Fibroblast of lung (primary cell): ENCODE measurements around the gene CFAP65. TPM values are rescaled to one million over a fixed set of nuclear protein-coding genes. Genes with fewer than 3 reads are reported as not detected.
A peak's percentile ranks its signal among the peaks of the same experiment; 100 is the strongest.

Experiments
- DNase-seq, 2 donors: peaks; one replicate each; pipeline versions ENCODE4 v3.0.0 to v3.0.0-alpha.2; 2010; ENCODE audit warnings: low read depth in 2 of 2
- H2AFZ ChIP-seq: 2 replicates; pipeline ENCODE4 v1.5.1; 2012; ENCODE audit warnings: low read length, control low read depth, inconsistent platforms
- H3K27ac ChIP-seq: 2 replicates; pipeline ENCODE4 v1.5.1; 2011; ENCODE audit warnings: low read length, control low read depth; ENCODE audit not compliant: insufficient read depth
- H3K27me3 ChIP-seq: 2 replicates; pipeline ENCODE4 v1.5.1; 2011; ENCODE audit warnings: mild to moderate bottlenecking, low read length; ENCODE audit not compliant: control insufficient read depth, insufficient read depth
- H3K36me3 ChIP-seq: 2 replicates; pipeline ENCODE4 v1.5.1; 2011; ENCODE audit warnings: low read length; ENCODE audit not compliant: control insufficient read depth, insufficient read depth
- H3K4me1 ChIP-seq: 2 replicates; pipeline ENCODE4 v1.5.1; 2011; ENCODE audit warnings: low read length; ENCODE audit not compliant: control insufficient read depth, insufficient read depth; ENCODE audit errors: extremely low read depth
- H3K4me2 ChIP-seq: 2 replicates; pipeline ENCODE4 v1.5.1; 2011; ENCODE audit warnings: low read length, control low read depth; ENCODE audit not compliant: insufficient read depth; ENCODE audit errors: extremely low read depth
- H3K4me3 ChIP-seq, 4 experiments: fragments of 200-600 bp in 1 of 4; sonication (generic) in 1 of 4; replicated peaks in 1 of 4; 2 replicates each; pipeline ENCODE4 v1.5.1; 2011 to 2016; ENCODE audit warnings: low read length in 4 of 4, low read depth in 3 of 4, mild to moderate bottlenecking in 3 of 4, control low read depth in 2 of 4, inconsistent platforms in 1 of 4, mixed read lengths in 1 of 4; ENCODE audit not compliant: insufficient read depth in 1 of 4; ENCODE audit errors: control extremely low read depth in 1 of 4
- H3K79me2 ChIP-seq: 2 replicates; pipeline ENCODE4 v1.5.1; 2012; ENCODE audit warnings: mild to moderate bottlenecking, low read length, inconsistent platforms; ENCODE audit not compliant: control insufficient read depth, insufficient read depth
- H3K9ac ChIP-seq: 2 replicates; pipeline ENCODE4 v1.5.1; 2011; ENCODE audit warnings: mild to moderate bottlenecking, low read length, control low read depth; ENCODE audit not compliant: insufficient read depth
- H3K9me3 ChIP-seq: 2 replicates; pipeline ENCODE4 v1.5.1; 2012; ENCODE audit warnings: low read depth, low read length; ENCODE audit not compliant: control insufficient read depth, insufficient read depth
- H4K20me1 ChIP-seq: 2 replicates; pipeline ENCODE4 v1.5.1; 2011; ENCODE audit warnings: low read length; ENCODE audit not compliant: control insufficient read depth, insufficient read depth; ENCODE audit errors: extremely low read depth
- EZH2 ChIP-seq: IDR thresholded peaks from 2 replicates; pipeline ENCODE4 v1.5.1; 2012; ENCODE audit warnings: low read length, control low read depth, mild to moderate bottlenecking; ENCODE audit errors: missing control alignments
- polyA plus RNA-seq, 2 donors: library from polyadenylated mRNA; depleted of rRNA in 1 of 2; stranded (reverse) in 1 of 2; unstranded in 1 of 2; fragments of >200 nt; gene quantifications; 2 replicates each; pipeline ENCODE4 v1.2.1, GENCODE V29; 2011 to 2012; ENCODE audit warnings: missing spikeins in 1 of 2
- total RNA-seq: library from RNA; depleted of rRNA; stranded (reverse); fragments of >200 nt; gene quantifications from 2 replicates; pipeline ENCODE4 v1.2.1, GENCODE V29; 2014
- TF ChIP-seq, protein P1 (sequence below), 2 donors: IDR thresholded peaks in 1 of 2; conservative IDR thresholded peaks in 1 of 2; 1 replicate in 1 of 2; 2 replicates in 1 of 2; pipeline ENCODE4 v1.5.1; 2011 to 2012; ENCODE audit warnings: low read length in 2 of 2, control low read depth in 1 of 2, inconsistent platforms in 1 of 2, low read depth in 1 of 2, mild to moderate bottlenecking in 1 of 2

Gene CFAP65
- total and polyA plus RNA-seq, 2 donors (not counting 1 experiment from before 2014, with no cell fraction given), result not detected

GRCh38 chr2:218980735-218981389 is 60.5 kb downstream of the CFAP65 start:
- H4K20me1 ChIP-seq, result no peaks in the 10 kb centered on the region
- H3K9ac ChIP-seq, result no peak overlapping the region
- no peaks in the 10 kb centered on the region for H3K9me3 ChIP-seq
- H3K4me2 ChIP-seq, result no peak overlapping the region
- no peaks in the 10 kb centered on the region for H3K4me1 ChIP-seq
- H3K79me2 ChIP-seq, result no peaks in the 10 kb centered on the region
- H2AFZ ChIP-seq, result no peak overlapping the region
- TF ChIP-seq, protein P1, sequence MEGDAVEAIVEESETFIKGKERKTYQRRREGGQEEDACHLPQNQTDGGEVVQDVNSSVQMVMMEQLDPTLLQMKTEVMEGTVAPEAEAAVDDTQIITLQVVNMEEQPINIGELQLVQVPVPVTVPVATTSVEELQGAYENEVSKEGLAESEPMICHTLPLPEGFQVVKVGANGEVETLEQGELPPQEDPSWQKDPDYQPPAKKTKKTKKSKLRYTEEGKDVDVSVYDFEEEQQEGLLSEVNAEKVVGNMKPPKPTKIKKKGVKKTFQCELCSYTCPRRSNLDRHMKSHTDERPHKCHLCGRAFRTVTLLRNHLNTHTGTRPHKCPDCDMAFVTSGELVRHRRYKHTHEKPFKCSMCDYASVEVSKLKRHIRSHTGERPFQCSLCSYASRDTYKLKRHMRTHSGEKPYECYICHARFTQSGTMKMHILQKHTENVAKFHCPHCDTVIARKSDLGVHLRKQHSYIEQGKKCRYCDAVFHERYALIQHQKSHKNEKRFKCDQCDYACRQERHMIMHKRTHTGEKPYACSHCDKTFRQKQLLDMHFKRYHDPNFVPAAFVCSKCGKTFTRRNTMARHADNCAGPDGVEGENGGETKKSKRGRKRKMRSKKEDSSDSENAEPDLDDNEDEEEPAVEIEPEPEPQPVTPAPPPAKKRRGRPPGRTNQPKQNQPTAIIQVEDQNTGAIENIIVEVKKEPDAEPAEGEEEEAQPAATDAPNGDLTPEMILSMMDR (conservative IDR thresholded peaks at IDR 0.05 in 1 of 2, IDR thresholded peaks at IDR 0.05 in 1 of 2; ENCODE audit: low read depth in 1 of 2, low read length in 2 of 2), result no peak
- TF ChIP-seq EZH2, result peak; percentile 95
- no peaks in the 10 kb centered on the region for H3K36me3 ChIP-seq
- H3K27ac ChIP-seq, result no peak overlapping the region
- no peak for DNase-seq
- no peak overlapping the region for H3K4me3 ChIP-seq
- H3K27me3 ChIP-seq, result peaks cover 48% of the 10 kb centered on the region

GRCh38 chr2:218979846-218980734 is 61.2 kb downstream of the CFAP65 start:
- H3K4me1 ChIP-seq, result no peaks in the 10 kb centered on the region
- TF ChIP-seq, protein P1 (conservative IDR thresholded peaks at IDR 0.05 in 1 of 2, IDR thresholded peaks at IDR 0.05 in 1 of 2; ENCODE audit: low read depth in 1 of 2, low read length in 2 of 2), result peak; percentile 73 to 78
- TF ChIP-seq EZH2, result no peak

GRCh38 chr2:218975060-218975777 is 66.1 kb downstream of the CFAP65 start:
- peaks cover 8% of the 10 kb centered on the region for H3K27me3 ChIP-seq
- no peak for DNase-seq
- no peaks in the 10 kb centered on the region for H4K20me1 ChIP-seq
- H3K36me3 ChIP-seq, result no peaks in the 10 kb centered on the region
- TF ChIP-seq, protein P1 (conservative IDR thresholded peaks at IDR 0.05 in 1 of 2, IDR thresholded peaks at IDR 0.05 in 1 of 2; ENCODE audit: low read depth in 1 of 2, low read length in 2 of 2), result no peak
- TF ChIP-seq EZH2, result no peak
- no peak overlapping the region for H3K4me3 ChIP-seq
- H3K9me3 ChIP-seq, result no peaks in the 10 kb centered on the region
- H3K9ac ChIP-seq, result no peak overlapping the region
- no peak overlapping the region for H2AFZ ChIP-seq
- no peak overlapping the region for H3K4me2 ChIP-seq
- no peak overlapping the region for H3K27ac ChIP-seq
- H3K79me2 ChIP-seq, result no peaks in the 10 kb centered on the region
- no peaks in the 10 kb centered on the region for H3K4me1 ChIP-seq

More at GRCh38 chr2:218979846-218980734, 61.2 kb downstream of the CFAP65 start:
- peak overlapping the region in 3 of 4 experiments; percentile 10 to 26 (median 25) for H3K4me3 ChIP-seq
- no peaks in the 10 kb centered on the region for H4K20me1 ChIP-seq
- H3K36me3 ChIP-seq, result no peaks in the 10 kb centered on the region
- DNase-seq, result peak; percentile 66 to 71
- peak overlapping the region; percentile 84 for H2AFZ ChIP-seq
- peak overlapping the region; percentile 88 for H3K4me2 ChIP-seq
- peaks cover 45% of the 10 kb centered on the region for H3K27me3 ChIP-seq
- no peaks in the 10 kb centered on the region for H3K9me3 ChIP-seq
- no peak overlapping the region for H3K9ac ChIP-seq
- H3K27ac ChIP-seq, result no peak overlapping the region
- H3K79me2 ChIP-seq, result no peaks in the 10 kb centered on the region
